GM23338 (cell line): ENCODE data around the gene SELENOM. TPM values are rescaled to one million over a fixed set of nuclear protein-coding genes. Genes with fewer than 3 reads are reported as not detected.

ENCODE experiments used
- ATAC-seq: fragments of 200-7000 bp; cut with Tn5 transposase; 3 replicates; pipeline ENCODE4 v1.9.1; 2020
- DNase-seq: peaks from one replicate; pipeline ENCODE4 v3.0.0-alpha.2; 2015; ENCODE audit warnings: low spot score
- H2AFZ ChIP-seq: fragments of 200-600 bp; sonication (generic); 2 replicates; pipeline ENCODE4 v1.8.0; 2016; ENCODE audit warnings: antibody characterized with exemption, mild to moderate bottlenecking, moderate library complexity
- H3F3A ChIP-seq: fragments of 200-600 bp; sonication (generic); replicated peaks from 2 replicates; pipeline ENCODE4 v1.8.0; 2017; ENCODE audit warnings: antibody characterized with exemption, mixed run types, low read depth
- H3K27ac ChIP-seq: fragments of 200-600 bp; sonication (generic); 2 replicates; pipeline ENCODE4 v1.6.1; 2016; ENCODE audit warnings: low read depth
- H3K27me3 ChIP-seq: fragments of 200-600 bp; sonication (generic); 2 replicates; pipeline ENCODE4 v1.8.0; 2016; ENCODE audit warnings: mild to moderate bottlenecking, mixed run types, moderate library complexity; ENCODE audit not compliant: insufficient read depth
- H3K36me3 ChIP-seq: fragments of 200-600 bp; sonication (generic); 2 replicates; pipeline ENCODE4 v1.8.0; 2016; ENCODE audit warnings: mild to moderate bottlenecking; ENCODE audit not compliant: insufficient read depth
- H3K4me1 ChIP-seq: fragments of 200-600 bp; sonication (generic); 2 replicates; pipeline ENCODE4 v1.8.0; 2016; ENCODE audit warnings: mild to moderate bottlenecking, moderate library complexity; ENCODE audit not compliant: insufficient read depth
- H3K4me2 ChIP-seq: fragments of 200-600 bp; sonication (generic); 2 replicates; pipeline ENCODE4 v1.7.1; 2017; ENCODE audit warnings: mixed run types
- H3K4me3 ChIP-seq: fragments of 200-600 bp; sonication (generic); 2 replicates; pipeline ENCODE4 v1.6.1; 2016; ENCODE audit warnings: mixed run types
- H3K79me2 ChIP-seq: fragments of 200-600 bp; sonication (generic); replicated peaks from 2 replicates; pipeline ENCODE4 v1.8.0; 2017; ENCODE audit warnings: mild to moderate bottlenecking; ENCODE audit not compliant: insufficient read depth
- H3K9me2 ChIP-seq: fragments of 200-600 bp; sonication (generic); 2 replicates; pipeline ENCODE4 v1.8.0; 2017; ENCODE audit not compliant: insufficient read depth
- H4K20me1 ChIP-seq: fragments of 200-600 bp; sonication (generic); replicated peaks from 2 replicates; pipeline ENCODE4 v1.8.0; 2017; ENCODE audit warnings: mild to moderate bottlenecking; ENCODE audit not compliant: insufficient read depth
- H3K27ac Mint-ChIP-seq: 2 replicates; pipeline ENCODE4 v1.8.0; 2020; ENCODE audit warnings: inconsistent platforms, mild to moderate bottlenecking, moderate library complexity, mixed read lengths
- H3K27me3 Mint-ChIP-seq: 3 replicates; pipeline ENCODE4 v1.8.0; 2022; ENCODE audit warnings: low read depth, mild to moderate bottlenecking, moderate library complexity, mixed read lengths, inconsistent platforms; ENCODE audit not compliant: insufficient read depth, poor library complexity
- H3K36me3 Mint-ChIP-seq: 3 replicates; pipeline ENCODE4 v1.8.0; 2021; ENCODE audit warnings: low read depth, mild to moderate bottlenecking, inconsistent platforms, moderate library complexity, mixed read lengths
- H3K4me1 Mint-ChIP-seq: 3 replicates; pipeline ENCODE4 v1.8.0; 2020; ENCODE audit warnings: mild to moderate bottlenecking, inconsistent platforms, mixed read lengths
- H3K4me3 Mint-ChIP-seq: 3 replicates; pipeline ENCODE4 v1.8.0; 2021; ENCODE audit warnings: moderate library complexity, mild to moderate bottlenecking, inconsistent platforms, mixed read lengths
- H3K9me3 Mint-ChIP-seq: 3 replicates; pipeline ENCODE4 v1.8.0; 2020; ENCODE audit warnings: moderate library complexity, mild to moderate bottlenecking, inconsistent platforms, mixed read lengths
- CREB1 ChIP-seq: fragments of 250-450 bp; sonication (Bioruptor Pico); IDR thresholded peaks from 2 replicates; pipeline ENCODE4 v1.5.0; 2020; ENCODE audit warnings: low read depth, mild to moderate bottlenecking, moderate library complexity
- ETS1 ChIP-seq: IDR thresholded peaks from 2 replicates; pipeline ENCODE4 v1.6.1; 2016; ENCODE audit warnings: antibody characterized with exemption
- EZH2 ChIP-seq: fragments of 200-600 bp; sonication (generic); IDR thresholded peaks from one replicate; pipeline ENCODE4 v1.8.0; 2017; ENCODE audit warnings: antibody characterized with exemption, mild to moderate bottlenecking, low read depth; ENCODE audit not compliant: unreplicated experiment
- EZH2phosphoT487 ChIP-seq: fragments of 200-600 bp; sonication (generic); IDR thresholded peaks from one replicate; pipeline ENCODE4 v1.8.1; 2018; ENCODE audit warnings: antibody characterized with exemption; ENCODE audit not compliant: unreplicated experiment
- JUNB ChIP-seq: IDR thresholded peaks from one replicate; pipeline ENCODE4 v1.6.1; 2016; ENCODE audit warnings: antibody characterized with exemption; ENCODE audit not compliant: unreplicated experiment
- POLR2AphosphoS5 ChIP-seq: IDR thresholded peaks from 2 replicates; pipeline ENCODE4 v1.6.1; 2016; ENCODE audit warnings: antibody characterized with exemption, low read depth
- REST ChIP-seq: IDR thresholded peaks from one replicate; pipeline ENCODE4 v1.6.1; 2018; ENCODE audit warnings: antibody characterized with exemption; ENCODE audit not compliant: unreplicated experiment
- ZNF114 ChIP-seq: fragments of 250-450 bp; sonication (Bioruptor Pico); IDR thresholded peaks from 2 replicates; pipeline ENCODE4 v1.5.0; 2020; ENCODE audit warnings: mild to moderate bottlenecking, moderate library complexity
- ZNF462 ChIP-seq: fragments of 250-450 bp; sonication (Bioruptor Pico); IDR thresholded peaks from 2 replicates; pipeline ENCODE4 v1.5.0; 2020; ENCODE audit warnings: mild to moderate bottlenecking, moderate library complexity
- polyA plus RNA-seq: library from polyadenylated mRNA; unstranded; fragments of >200 nt; fragmentation: Nextera tagmentation; extraction: Ambion mirVana; gene quantifications from 2 replicates; pipeline ENCODE4 v1.2.1, GENCODE V29; 2016
- total RNA-seq: library from RNA; depleted of rRNA; stranded (reverse); fragments of >200 nt; shearing (Covaris generic); gene quantifications from 2 replicates; pipeline ENCODE4 v1.2.3, GENCODE V29; 2014

The SELENOM gene
- total and polyA plus RNA-seq, 2 experiments from 2014 or later: 44.9 to 50.8 TPM

- no peak for TF ChIP-seq REST
- no peak for TF ChIP-seq ZNF114 (CRISPR knock-in tag)
- no peak for TF ChIP-seq CREB1 (CRISPR knock-in tag)
Observed at GRCh38 chr22:31138126-31138525, 30.8 kb upstream of the SELENOM start (continued).

GRCh38 chr22:31137721-31138120, 30.4 kb upstream of the SELENOM start:
- H3K4me2 ChIP-seq: no peak overlapping the region
- H3K4me1 ChIP-seq: peaks cover 21% of the 10 kb centered on the region
- peaks cover 16% of the 10 kb centered on the region for H3K4me1 Mint-ChIP-seq
- H3K4me3 Mint-ChIP-seq: no peak overlapping the region
- H3K9me3 Mint-ChIP-seq: no peaks in the 10 kb centered on the region
- no peak overlapping the region for H2AFZ ChIP-seq
- H3K36me3 Mint-ChIP-seq: peaks cover 29% of the 10 kb centered on the region
- no peaks in the 10 kb centered on the region for H3F3A ChIP-seq
- peaks cover 7% of the 10 kb centered on the region for H3K27me3 Mint-ChIP-seq
- H4K20me1 ChIP-seq: peaks cover 6% of the 10 kb centered on the region; the same call in 1 of the 2 replicates
- H3K36me3 ChIP-seq: peaks cover 17% of the 10 kb centered on the region
- no peak overlapping the region for H3K27ac ChIP-seq
- no peak overlapping the region for H3K4me3 ChIP-seq
- no peaks in the 10 kb centered on the region for H3K9me2 ChIP-seq
- ATAC-seq (no peak), DNase-seq (no peak)
- no peaks in the 10 kb centered on the region for H3K27me3 ChIP-seq
- no peak overlapping the region for H3K27ac Mint-ChIP-seq
- H3K79me2 ChIP-seq: peaks cover 25% of the 10 kb centered on the region
- TF ChIP-seq ZNF114 (CRISPR knock-in tag) (no peak), ZNF462 (no peak), EZH2 (no peak), REST (no peak), CREB1 (CRISPR knock-in tag) (no peak), EZH2phosphoT487 (no peak), JUNB (no peak), ETS1 (no peak), POLR2AphosphoS5 (no peak)
